OCI-M1 (cell line): ENCODE results near the gene CEMIP.

Source experiments
- DNase-seq: peaks from one replicate; lab custom pipeline; 2025; lab: John Stamatoyannopoulos, UW

CEMIP gene

GRCh38 chr15:80850941-80851451, 71.8 kb downstream of the CEMIP start:
- no peak for DNase-seq

- no peak for DNase-seq
These were observed 73.5 kb downstream of the CEMIP start for GRCh38 chr15:80852676-80853075.

DNA sequence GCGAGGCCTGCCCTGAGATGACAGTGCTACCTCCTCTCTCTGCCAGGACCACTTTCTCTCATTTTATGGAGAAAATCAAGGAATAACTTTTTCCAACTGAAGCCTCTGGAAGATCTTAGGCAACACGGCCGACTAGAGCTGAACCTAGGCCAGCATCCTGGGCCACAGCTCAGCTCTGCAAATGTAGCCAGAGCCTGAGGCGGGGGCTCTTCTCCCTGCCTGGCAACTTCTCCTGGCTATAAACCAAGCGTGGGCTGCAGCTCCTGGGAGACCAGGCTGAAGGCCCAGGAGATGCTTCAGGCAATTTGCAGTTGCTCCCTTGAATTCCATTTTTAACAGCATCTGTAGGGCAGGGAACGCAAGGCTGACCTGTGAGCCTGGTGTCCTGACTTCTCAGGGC, 74.9 kb downstream of the CEMIP start:
- DNase-seq: no peak

DNA sequence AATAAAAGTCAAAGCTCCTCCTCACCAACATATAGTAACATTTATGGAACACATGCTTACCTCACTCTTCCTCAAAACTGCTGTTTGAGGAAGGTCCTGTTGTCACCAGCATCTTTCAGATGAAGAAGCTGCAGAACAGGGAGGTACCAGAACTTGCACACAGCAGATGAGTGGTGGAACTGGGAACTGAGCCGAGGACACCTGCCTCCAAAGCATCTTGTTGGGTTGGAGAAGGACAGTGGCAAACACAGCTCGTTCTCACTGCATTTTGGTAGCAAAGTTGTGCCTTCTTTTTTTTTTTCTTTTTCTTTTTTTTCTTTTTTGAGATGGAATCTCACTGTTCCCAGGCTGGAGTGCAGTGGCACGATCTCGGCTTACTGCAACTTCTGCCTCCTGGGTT, 76.0 kb downstream of the CEMIP start:
- DNase-seq: no peak

GRCh38 chr15:80856400-80856799, 77.2 kb downstream of the CEMIP start:
- DNase-seq: no peak

DNA sequence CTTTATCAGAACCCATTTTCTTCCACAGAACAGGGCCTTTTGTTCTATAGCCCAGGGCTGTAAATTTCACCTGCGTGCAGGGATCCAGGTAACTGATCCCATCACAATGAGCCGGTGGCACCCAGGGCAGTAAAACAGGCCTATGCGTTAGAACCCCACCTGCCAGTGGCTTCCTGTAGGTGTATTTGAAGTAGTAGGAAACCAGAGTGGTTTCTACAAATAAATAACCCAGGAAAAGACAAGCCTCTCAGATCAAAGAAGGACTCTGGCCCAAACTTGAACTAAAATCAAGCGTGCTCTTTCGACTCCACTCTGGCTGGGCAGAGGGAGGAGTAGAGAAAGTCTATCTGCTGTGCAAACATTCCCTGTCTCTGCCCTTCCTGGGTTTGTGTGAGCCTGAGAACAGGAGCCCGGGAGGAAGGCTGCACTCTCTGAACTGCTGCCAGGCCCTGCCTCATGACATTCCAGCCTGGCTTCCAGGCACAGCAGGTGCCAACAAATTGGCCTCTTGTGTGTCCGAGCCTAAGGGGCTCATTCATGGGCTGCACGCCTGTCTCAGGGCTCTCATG, 77.7 kb downstream of the CEMIP start:
- no peak for DNase-seq

DNA sequence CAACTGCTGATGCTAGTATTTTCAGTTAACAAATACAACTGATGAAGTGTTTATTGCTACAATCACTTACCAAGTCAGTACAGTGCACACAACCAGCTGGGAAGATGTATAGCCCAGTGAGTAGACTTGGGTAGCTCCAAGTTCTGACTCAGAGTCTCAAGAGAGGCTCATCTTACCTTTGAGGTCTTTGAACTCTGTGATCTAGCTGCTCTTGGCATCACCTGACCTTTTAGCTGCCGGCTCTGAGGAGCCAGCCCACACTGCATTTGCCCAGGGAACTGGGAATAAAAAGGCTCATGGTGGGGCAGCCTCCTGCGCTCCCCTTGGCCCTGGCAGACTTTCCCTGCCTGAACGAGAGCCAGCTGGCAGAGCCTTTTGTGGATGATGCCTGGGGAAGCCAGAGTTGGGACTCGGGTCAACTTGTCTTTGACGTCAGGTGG, 82.6 kb downstream of the CEMIP start:
- no peak for DNase-seq

DNA sequence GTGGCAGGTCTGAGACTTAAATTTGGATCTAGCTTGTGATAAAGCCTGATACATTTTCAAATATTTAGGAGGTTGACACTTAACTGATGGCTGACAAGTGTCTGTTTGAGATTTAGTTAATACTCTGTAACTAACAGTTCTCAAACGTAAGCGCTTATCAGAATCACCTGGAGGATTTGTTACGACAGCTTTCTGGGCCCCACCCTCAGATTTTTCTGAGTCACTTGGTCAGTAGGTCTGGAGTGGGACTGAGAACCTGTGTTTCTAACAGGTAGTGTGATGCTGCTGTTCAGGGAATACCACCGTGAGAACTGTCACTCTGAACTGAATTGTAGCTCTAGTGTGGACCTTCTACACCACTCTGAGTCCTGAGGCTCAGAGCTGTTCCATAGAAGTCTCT, 85.5 kb downstream of the CEMIP start:
- no peak for DNase-seq

DNA sequence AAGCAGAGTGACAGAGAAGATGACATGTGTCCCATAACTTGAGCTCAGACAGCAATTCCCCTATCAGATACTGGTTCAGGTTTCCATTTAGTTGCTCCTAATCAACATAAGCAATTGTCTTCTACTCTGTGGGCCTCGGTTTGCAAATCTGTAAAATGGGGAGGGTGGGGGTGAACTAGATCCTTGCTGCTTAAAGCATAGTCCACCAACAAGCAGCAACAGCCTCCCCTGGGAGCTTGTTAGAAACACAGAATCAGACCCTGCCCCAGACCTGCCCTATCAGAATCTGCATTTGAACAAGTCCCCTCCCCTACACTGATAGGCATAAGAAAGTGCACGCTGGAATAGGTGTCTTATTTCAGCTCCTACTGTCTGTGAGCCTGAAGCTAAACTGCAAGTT, 87.8 kb downstream of the CEMIP start:
- DNase-seq: no peak

DNA sequence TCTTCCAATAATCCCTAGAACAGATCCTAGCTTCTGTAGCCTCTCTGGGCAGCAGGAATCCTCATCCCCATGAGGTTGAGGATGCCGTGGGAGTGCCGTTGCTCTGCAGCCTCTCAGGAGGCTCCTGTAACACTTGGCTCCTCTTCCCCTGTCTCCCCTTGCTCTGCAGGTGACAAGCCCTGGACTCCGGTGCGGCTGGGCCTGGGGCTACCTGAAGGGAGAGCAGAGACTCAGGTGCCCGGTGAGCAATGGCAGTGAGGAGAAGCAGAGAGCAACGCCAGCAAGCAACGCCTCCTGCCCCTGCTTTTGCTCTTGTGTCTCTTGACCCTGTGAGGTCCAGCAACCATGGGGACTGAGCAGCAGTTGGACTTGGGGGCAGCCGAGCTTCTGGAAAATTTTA, 91.2 kb downstream of the CEMIP start:
- DNase-seq: no peak

GRCh38 chr15:80870893-80871292, 91.7 kb downstream of the CEMIP start:
- DNase-seq: no peak

- DNase-seq: no peak
These were observed 92.7 kb downstream of the CEMIP start for GRCh38 chr15:80871858-80872257.

DNA sequence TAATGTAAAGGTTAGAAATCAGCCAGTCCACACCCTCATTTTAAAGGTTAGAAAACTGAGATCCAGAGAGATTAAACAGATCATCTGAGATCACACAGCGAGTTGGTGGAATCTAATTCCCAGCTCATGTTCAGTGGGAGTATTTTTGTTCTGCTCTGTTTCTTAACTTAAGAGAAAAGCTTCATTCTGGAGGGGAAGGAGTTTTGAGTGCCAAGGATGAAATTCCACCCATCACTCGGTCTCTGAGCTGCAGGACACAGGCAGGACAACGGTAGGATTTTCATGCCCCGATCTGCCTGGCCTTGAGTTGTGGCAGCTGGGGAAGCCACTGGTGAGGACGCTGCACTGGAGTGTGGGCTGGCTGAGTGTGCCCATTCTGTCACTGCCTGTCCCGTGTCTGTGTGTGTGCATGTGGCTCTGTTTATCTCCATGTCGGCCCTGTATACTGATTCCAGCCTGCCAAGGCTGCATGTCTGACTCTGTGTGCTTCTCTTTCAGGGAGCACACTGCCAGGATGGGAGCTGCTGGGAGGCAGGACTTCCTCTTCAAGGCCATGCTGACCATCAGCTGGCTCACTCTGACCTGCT, 94.3 kb downstream of the CEMIP start:
- no peak for DNase-seq

DNA sequence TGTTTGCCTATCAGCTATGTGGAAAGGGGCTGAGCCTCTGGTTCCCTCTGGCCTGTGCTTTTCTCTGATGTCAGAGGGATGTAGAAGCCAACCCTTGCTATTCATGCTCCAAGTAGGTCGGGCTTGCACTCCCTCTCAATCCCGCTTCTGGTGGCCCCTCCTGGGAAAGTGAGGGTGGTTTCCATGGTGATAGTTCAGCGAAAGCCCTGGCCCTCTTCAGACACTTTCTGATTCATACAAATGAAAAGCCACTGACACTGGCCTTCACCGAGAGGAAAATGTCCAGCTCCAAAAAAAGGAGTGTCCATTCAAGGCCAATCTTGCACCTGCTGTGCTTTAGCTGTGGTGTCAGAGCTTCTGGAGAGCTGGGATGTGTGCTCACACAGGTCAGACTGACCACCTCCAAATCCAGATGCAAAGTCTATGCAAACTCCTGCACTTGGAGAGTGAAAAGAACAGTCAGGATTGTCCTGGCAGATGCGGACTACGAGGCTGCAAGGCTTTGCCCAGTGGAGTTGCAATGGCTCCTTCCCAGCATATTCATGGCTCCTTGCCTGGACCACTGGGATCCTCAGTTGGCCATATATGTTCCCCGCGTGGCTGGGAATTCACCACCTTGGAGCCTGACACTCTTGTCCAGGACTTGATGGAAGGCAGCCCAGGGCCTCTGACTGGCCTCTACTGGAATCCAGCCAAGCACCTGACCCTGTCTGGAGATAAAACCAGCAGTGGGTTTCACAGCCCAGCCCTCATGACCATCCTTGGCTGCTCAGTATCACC, 96.6 kb downstream of the CEMIP start:
- DNase-seq: no peak

DNA sequence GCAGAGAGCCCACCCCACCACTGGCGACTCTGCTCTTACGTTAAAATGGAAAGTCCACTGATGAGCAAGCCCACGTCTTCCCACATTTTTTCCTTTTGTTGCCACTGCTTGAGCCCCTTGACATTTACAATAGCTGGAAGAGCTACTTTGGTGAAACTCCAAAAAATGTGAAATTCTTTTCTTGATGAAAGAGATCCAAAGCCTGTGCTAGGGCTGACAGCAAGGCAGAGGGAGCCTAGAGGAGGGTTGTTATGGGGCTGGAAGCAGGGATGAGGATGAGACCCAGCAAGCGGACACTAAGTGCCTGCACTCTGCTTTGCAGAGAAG, 97.1 kb downstream of the CEMIP start:
- DNase-seq: no peak

GRCh38 chr15:80878242-80878866, 99.2 kb downstream of the CEMIP start:
- DNase-seq: no peak

DNA sequence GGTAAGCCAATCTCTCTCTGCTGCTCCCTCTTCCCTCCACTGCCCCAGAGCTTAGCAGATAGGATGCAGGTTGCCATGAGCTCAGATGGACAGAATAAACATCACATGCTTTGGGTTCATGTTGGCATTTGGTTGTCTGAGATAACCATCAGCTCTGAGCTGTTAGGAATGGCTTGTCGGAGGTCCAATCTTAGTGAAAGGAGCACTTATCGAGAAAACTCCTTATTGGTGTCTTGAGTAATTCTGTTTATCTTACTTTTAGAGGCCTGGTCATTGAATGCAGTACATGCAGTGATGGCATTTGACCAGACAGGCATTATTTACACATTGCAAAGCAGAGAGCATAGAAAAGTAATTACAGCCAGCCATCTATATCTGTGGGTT, 99.7 kb downstream of the CEMIP start:
- no peak for DNase-seq

DNA sequence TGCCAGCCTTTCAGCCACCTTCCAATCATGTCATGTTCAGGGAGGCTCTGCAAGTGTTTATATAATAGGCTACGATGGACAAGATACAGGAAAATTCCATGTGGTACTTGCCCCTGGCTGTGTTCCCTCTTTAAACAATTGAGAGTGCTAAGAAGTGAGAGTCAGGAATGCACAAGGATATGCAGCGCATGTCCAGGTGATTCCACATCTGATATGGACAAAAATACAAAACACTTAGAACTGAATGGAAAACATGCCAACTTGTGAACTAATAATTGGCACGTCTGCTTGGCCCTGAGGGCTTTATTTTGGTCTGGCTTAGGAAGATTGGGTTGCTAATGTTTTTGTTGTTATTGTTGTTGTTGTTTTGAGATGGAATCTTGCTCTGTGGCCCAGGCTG, 100.9 kb downstream of the CEMIP start:
- no peak for DNase-seq

DNA sequence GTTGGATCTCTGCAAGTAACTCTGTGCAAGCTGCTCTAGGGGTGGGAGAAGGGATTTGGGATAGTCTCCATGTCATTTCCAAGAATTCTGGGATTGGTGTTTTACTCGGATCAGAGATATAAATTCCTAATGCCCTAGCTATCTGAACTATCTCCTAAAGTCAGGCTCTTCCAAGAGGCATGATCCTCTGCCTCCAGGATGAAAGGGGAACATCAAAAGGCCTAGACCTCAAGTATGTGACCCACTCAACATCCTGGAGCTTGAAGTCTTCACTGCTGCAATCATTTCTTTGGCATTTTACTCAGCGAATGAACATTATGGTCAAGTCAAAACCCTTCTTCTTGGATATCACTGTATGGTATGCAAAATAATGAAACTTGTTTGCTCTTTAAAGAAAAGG, 104.5 kb downstream of the CEMIP start:
- no peak for DNase-seq

DNA sequence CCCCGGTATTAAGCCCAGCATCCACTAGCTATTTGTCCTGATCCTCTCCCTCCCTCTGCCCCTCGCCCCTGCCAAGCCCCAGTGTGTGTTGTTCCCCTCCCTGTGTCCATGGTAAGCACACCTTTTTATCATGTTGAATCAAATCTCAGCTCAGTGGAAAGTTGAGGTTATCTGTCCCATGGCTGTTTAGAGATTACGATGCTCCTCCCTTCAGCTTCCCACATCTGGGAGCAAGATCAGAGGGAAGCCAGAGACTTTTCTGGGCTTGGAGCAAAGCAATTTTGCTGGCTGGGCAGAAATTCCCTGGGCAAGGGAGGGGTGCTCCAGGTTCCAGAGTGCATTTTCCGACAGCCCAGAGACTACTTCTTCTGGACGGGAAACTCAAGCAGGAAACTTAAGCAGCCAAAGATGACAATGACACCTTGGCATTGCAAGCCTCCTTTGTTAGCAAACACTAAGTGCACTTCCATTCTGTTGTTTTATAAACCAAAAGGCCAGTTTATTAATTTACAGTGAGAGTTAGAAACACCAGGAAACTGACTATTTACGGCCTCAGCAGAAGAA, 105.9 kb downstream of the CEMIP start:
- DNase-seq: no peak

- no peak for DNase-seq
These were observed 108.0 kb downstream of the CEMIP start for GRCh38 chr15:80887148-80887547.

- DNase-seq: no peak
These were observed 109.7 kb downstream of the CEMIP start for GRCh38 chr15:80888846-80889245.
